Upper lobe of left lung (tissue), 4 donors: ENCODE data around the gene STARD10.

Experiments
- CTCF ChIP-seq, 6 experiments: fragments of 450-650 bp in 4 of 6; fragments of 200-600 bp in 2 of 6; sonication (generic) in 2 of 6; IDR thresholded peaks; one replicate each; pipeline ENCODE4 v1.5.1; 2016 to 2019; ENCODE audit warnings: antibody characterized with exemption in 6 of 6
- EP300 ChIP-seq, 4 donors: sonication (generic); formaldehyde crosslinking; IDR thresholded peaks; one replicate each; pipeline ENCODE4 v1.5.1; 2017; ENCODE audit warnings: antibody characterized with exemption in 4 of 4, control low read depth in 2 of 4

GRCh38 chr11:72727521-72727920 is 66.3 kb downstream of the STARD10 start:
- TF ChIP-seq CTCF (IDR thresholded peaks at IDR 0.05), result no peak
- TF ChIP-seq EP300 (IDR thresholded peaks at IDR 0.05), result no peak
